Measurements from ENCODE around the gene MACROD2. TPM values are rescaled to one million over a fixed set of nuclear protein-coding genes. Genes with fewer than 3 reads are reported as not detected.

The MACROD2 gene
- total RNA-seq, 1 experiment from 2014 or later: 1.6 TPM

- H2BK120ac ChIP-seq (ENCODE audit: low read depth, low read length, poor library complexity, severe bottlenecking): no peak overlapping the region
- no peaks in the 10 kb centered on the region for H3K27me3 ChIP-seq (ENCODE audit: insufficient read depth, low read length)
- H2AK5ac ChIP-seq (ENCODE audit: insufficient read length, low read length): no peak overlapping the region
- H4K91ac ChIP-seq (ENCODE audit: insufficient read length, low read depth, low read length): no peak overlapping the region
- H4K20me1 ChIP-seq (ENCODE audit: control insufficient read depth, insufficient read depth, insufficient read length): no peaks in the 10 kb centered on the region
- H3K36me3 Mint-ChIP-seq (ENCODE audit: insufficient read depth in 1 of 3, low read depth in 3 of 3): no peaks in the 10 kb centered on the region
- no peak for TF ChIP-seq CTCF (conservative IDR thresholded peaks at IDR 0.05)
- H3K79me2 ChIP-seq (ENCODE audit: insufficient read depth, low read length): no peaks in the 10 kb centered on the region
- DNase-seq: no peak
- no peak overlapping the region for H4K5ac ChIP-seq (ENCODE audit: insufficient read length, low read depth, low read length)
- H3K9me3 ChIP-seq (ENCODE audit: control insufficient read depth, low read depth, low read length): no peaks in the 10 kb centered on the region
- no peak overlapping the region for H3K56ac ChIP-seq (ENCODE audit: insufficient read length, low read depth, low read length)
- H3T11ph ChIP-seq (ENCODE audit: low read length): no peak overlapping the region
- H3K4me3 Mint-ChIP-seq: no peak overlapping the region
- H4K8ac ChIP-seq (replicated peaks; ENCODE audit: insufficient read length, low read depth, low read length): no peak overlapping the region
- no peak overlapping the region for H3K14ac ChIP-seq (ENCODE audit: insufficient read depth, low read length)
- no peak overlapping the region for H3K27ac ChIP-seq (ENCODE audit: insufficient read length, low read depth, low read length)
- WGBS (ENCODE audit: extremely low coverage, insufficient read length, low lambda C conversion rate): no CpG with 5 or more reads among the region's 3 CpGs
- H3K79me1 ChIP-seq (ENCODE audit: insufficient read depth, low read depth, low read length, poor library complexity, severe bottlenecking): no peaks in the 10 kb centered on the region
- no peak overlapping the region for H2BK20ac ChIP-seq (ENCODE audit: low read depth, low read length, poor library complexity, severe bottlenecking)
- H2AFZ ChIP-seq (ENCODE audit: low read length): no peak overlapping the region
- H3K4me1 ChIP-seq (ENCODE audit: insufficient read depth, low read length): no peaks in the 10 kb centered on the region
- H2BK15ac ChIP-seq (ENCODE audit: low read depth, low read length): no peak overlapping the region
- H2BK5ac ChIP-seq (ENCODE audit: insufficient read length, low read length): no peak overlapping the region
- H3K27ac Mint-ChIP-seq: no peak overlapping the region
- no peaks in the 10 kb centered on the region for H3K27me3 Mint-ChIP-seq (ENCODE audit: low read depth)
- no peaks in the 10 kb centered on the region for H3K9me3 Mint-ChIP-seq
- H2BK12ac ChIP-seq (ENCODE audit: insufficient read length, low read depth, low read length): no peak overlapping the region
- H3K18ac ChIP-seq (ENCODE audit: insufficient read length, low read depth, low read length): no peak overlapping the region
- no peak overlapping the region for H3K4me2 ChIP-seq (ENCODE audit: insufficient read depth, insufficient read length, low read length)
- no peak overlapping the region for H3K23ac ChIP-seq (ENCODE audit: insufficient read length, low read depth, low read length)
- H3K9ac ChIP-seq (ENCODE audit: extremely low read depth, insufficient read length, low read length): no peak overlapping the region
- no peak overlapping the region for H3K4ac ChIP-seq (ENCODE audit: low read depth, low read length)
- no peaks in the 10 kb centered on the region for H3K23me2 ChIP-seq (ENCODE audit: insufficient read length, low read depth, low read length, poor library complexity, severe bottlenecking)
- no peaks in the 10 kb centered on the region for H3K4me1 Mint-ChIP-seq
Measured at GRCh38 chr20:14582855-14583254, 587.5 kb downstream of the MACROD2 start.

Data from H9 (cell line).